Liver (tissue), 9 donors: ENCODE measurements around the gene TTYH3. TPM values are rescaled to one million over a fixed set of nuclear protein-coding genes. Genes with fewer than 3 reads are reported as not detected.

Experiments used
- DNase-seq: peaks from one replicate; pipeline ENCODE4 v3.0.0-alpha.2; 2017; ENCODE audit warnings: low spot score
- H3K27ac ChIP-seq, 2 donors: one replicate each; pipeline ENCODE4 v1.7.0; 2013; ENCODE audit warnings: inconsistent platforms in 2 of 2, low read length in 2 of 2, control low read depth in 1 of 2, low read depth in 1 of 2, mild to moderate bottlenecking in 1 of 2
- H3K27me3 ChIP-seq, 4 donors: one replicate each; pipeline versions ENCODE4 v1.6.1 to v1.7.0; 2013; ENCODE audit warnings: low read length in 3 of 4, inconsistent platforms in 1 of 4, mild to moderate bottlenecking in 1 of 4, moderate library complexity in 1 of 4; ENCODE audit not compliant: control insufficient read depth in 4 of 4, insufficient read depth in 4 of 4
- H3K36me3 ChIP-seq, 4 donors: one replicate each; pipeline versions ENCODE4 v1.6.1 to v1.7.0; 2013; ENCODE audit warnings: low read length in 3 of 4, mild to moderate bottlenecking in 3 of 4, low read depth in 1 of 4, moderate library complexity in 1 of 4; ENCODE audit not compliant: control insufficient read depth in 4 of 4, insufficient read depth in 3 of 4
- H3K4me1 ChIP-seq, 4 donors: one replicate each; pipeline versions ENCODE4 v1.6.1 to v1.7.0; 2013; ENCODE audit warnings: low read length in 3 of 4, mild to moderate bottlenecking in 3 of 4, moderate library complexity in 1 of 4; ENCODE audit not compliant: control insufficient read depth in 4 of 4, insufficient read depth in 4 of 4
- H3K4me3 ChIP-seq, 3 donors: one replicate each; pipeline versions ENCODE4 v1.6.1 to v1.7.0; 2013; ENCODE audit warnings: low read length in 3 of 3, control low read depth in 1 of 3, low read depth in 1 of 3, mild to moderate bottlenecking in 1 of 3
- H3K9ac ChIP-seq, 2 donors: one replicate each; pipeline ENCODE4 v1.7.0; 2013; ENCODE audit warnings: low read length in 2 of 2, mild to moderate bottlenecking in 2 of 2, moderate library complexity in 2 of 2, control low read depth in 1 of 2, low read depth in 1 of 2
- H3K9me3 ChIP-seq, 4 donors: one replicate each; pipeline versions ENCODE4 v1.6.1 to v1.7.0; 2013; ENCODE audit warnings: low read length in 3 of 4; ENCODE audit not compliant: control insufficient read depth in 4 of 4
- CTCF ChIP-seq: fragments of 150-350 bp; IDR thresholded peaks from 2 replicates; pipeline ENCODE4 v1.5.1; 2017; ENCODE audit warnings: improper control_type of control experiment, low read depth, low read length; ENCODE audit not compliant: missing input control
- EGR1 ChIP-seq, 2 donors: IDR thresholded peaks; 2 replicates each; pipeline ENCODE4 v1.6.1; 2016 to 2018; ENCODE audit warnings: antibody characterized with exemption in 2 of 2, low read depth in 2 of 2
- FOXA1 ChIP-seq: IDR thresholded peaks from 2 replicates; pipeline ENCODE4 v1.6.1; 2016; ENCODE audit warnings: antibody characterized with exemption
- FOXA2 ChIP-seq: IDR thresholded peaks from 2 replicates; pipeline ENCODE4 v1.6.1; 2016; ENCODE audit warnings: antibody characterized with exemption
- GABPA ChIP-seq, 2 donors: IDR thresholded peaks in 1 of 2; conservative IDR thresholded peaks in 1 of 2; 2 replicates each; pipeline ENCODE4 v1.6.1; 2016; ENCODE audit warnings: antibody characterized with exemption in 2 of 2, mild to moderate bottlenecking in 1 of 2, moderate library complexity in 1 of 2
- HNF4A ChIP-seq, 2 donors: conservative IDR thresholded peaks; 2 replicates each; pipeline ENCODE4 v1.6.1; 2016; ENCODE audit warnings: antibody characterized with exemption in 2 of 2, mild to moderate bottlenecking in 2 of 2
- HNF4G ChIP-seq: IDR thresholded peaks from 2 replicates; pipeline ENCODE4 v1.6.1; 2016; ENCODE audit warnings: antibody characterized with exemption
- JUND ChIP-seq, 2 donors: IDR thresholded peaks; 2 replicates each; pipeline ENCODE4 v1.6.1; 2016; ENCODE audit warnings: antibody characterized with exemption in 2 of 2
- MAX ChIP-seq: IDR thresholded peaks from 2 replicates; pipeline ENCODE4 v1.6.1; 2016; ENCODE audit warnings: antibody characterized with exemption
- NR2F2 ChIP-seq: IDR thresholded peaks from 2 replicates; pipeline ENCODE4 v1.6.1; 2016; ENCODE audit warnings: antibody characterized with exemption
- RAD21 ChIP-seq, 2 donors: IDR thresholded peaks; 2 replicates each; pipeline ENCODE4 v1.6.1; 2016; ENCODE audit warnings: antibody characterized with exemption in 2 of 2, mild to moderate bottlenecking in 2 of 2
- RXRA ChIP-seq, 2 donors: IDR thresholded peaks; 2 replicates each; pipeline ENCODE4 v1.6.1; 2017 to 2018; ENCODE audit warnings: antibody characterized with exemption in 2 of 2, mild to moderate bottlenecking in 1 of 2
- TAF1 ChIP-seq: conservative IDR thresholded peaks from 2 replicates; pipeline ENCODE4 v1.6.1; 2016; ENCODE audit warnings: antibody characterized with exemption, mild to moderate bottlenecking
- ZBTB33 ChIP-seq: IDR thresholded peaks from 2 replicates; pipeline ENCODE4 v1.6.1; 2016; ENCODE audit warnings: antibody characterized with exemption
- WGBS: extraction: QIAGEN DNeasy Blood & Tissue Kit; methylation state at CpG from one replicate; pipeline ENCODE4 v1.1.7; 2013; 5-methylcytosine and 5-hydroxymethylcytosine counted together
- polyA plus RNA-seq, 2 donors: library from polyadenylated mRNA; stranded (reverse) in 1 of 2; unstranded in 1 of 2; fragments of 200-250 nt in 1 of 2; fragments of >200 nt in 1 of 2; fragmentation: Nextera tagmentation in 1 of 2; extraction: Ambion mirVana in 1 of 2; gene quantifications; one replicate each; pipeline versions ENCODE4 v1.2.1 to v1.2.3, GENCODE V29; 2013 to 2015
- total RNA-seq, 2 donors: library from RNA; depleted of rRNA; stranded (reverse); fragments of >200 nt; gene quantifications; one replicate each; pipeline ENCODE4 v1.2.3, GENCODE V29; 2014
- TF ChIP-seq, protein P1 (sequence below): IDR thresholded peaks from 2 replicates; pipeline ENCODE4 v1.6.1; 2016; ENCODE audit warnings: antibody characterized with exemption
- TF ChIP-seq, protein P2 (sequence below): IDR thresholded peaks from 2 replicates; pipeline ENCODE4 v1.6.1; 2016; ENCODE audit warnings: antibody characterized with exemption, mild to moderate bottlenecking
- donor health status: healthy.
- donor health status: healthy.
- donor health status: healthy.
- donor health status: healthy.
- donor health status: healthy.

The TTYH3 gene
- total and polyA plus RNA-seq, 4 donors, result 8.2 to 19.6 (median 17.4) TPM

GRCh38 chr7:2607923-2608904 is 23.6 kb upstream of the TTYH3 start:
- Histone ChIP-seq H3K9me3 (no peaks in the 10 kb centered on the region), H3K4me3 (no peak overlapping the region), H3K36me3 (no peaks in the 10 kb centered on the region), H3K27me3 (no peaks in the 10 kb centered on the region), H3K27ac (no peak overlapping the region), H3K9ac (no peak overlapping the region), H3K4me1 (no peaks in the 10 kb centered on the region)
- DNase-seq, result no peak
- WGBS, result 85% methylated on average over 37 of the region's 37 CpGs
- TF ChIP-seq MAX, result no peak
- no peak for TF ChIP-seq RXRA (IDR thresholded peaks at IDR 0.05)
- no peak for TF ChIP-seq RAD21 (IDR thresholded peaks at IDR 0.05)
- no peak for TF ChIP-seq CTCF
- TF ChIP-seq TAF1, result no peak
- TF ChIP-seq JUND (IDR thresholded peaks at IDR 0.05), result no peak
- TF ChIP-seq FOXA2, result no peak
- no peak for TF ChIP-seq GABPA (IDR thresholded peaks at IDR 0.05 in 1 of 2, conservative IDR thresholded peaks at IDR 0.05 in 1 of 2)
- TF ChIP-seq NR2F2, result no peak
- TF ChIP-seq, protein P1, sequence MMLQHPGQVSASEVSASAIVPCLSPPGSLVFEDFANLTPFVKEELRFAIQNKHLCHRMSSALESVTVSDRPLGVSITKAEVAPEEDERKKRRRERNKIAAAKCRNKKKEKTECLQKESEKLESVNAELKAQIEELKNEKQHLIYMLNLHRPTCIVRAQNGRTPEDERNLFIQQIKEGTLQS, result no peak
- no peak for TF ChIP-seq EGR1 (IDR thresholded peaks at IDR 0.05; ENCODE audit: low read depth in 2 of 2)
- TF ChIP-seq HNF4G, result no peak
- no peak for TF ChIP-seq FOXA1
- TF ChIP-seq ZBTB33, result no peak
- TF ChIP-seq, protein P2, sequence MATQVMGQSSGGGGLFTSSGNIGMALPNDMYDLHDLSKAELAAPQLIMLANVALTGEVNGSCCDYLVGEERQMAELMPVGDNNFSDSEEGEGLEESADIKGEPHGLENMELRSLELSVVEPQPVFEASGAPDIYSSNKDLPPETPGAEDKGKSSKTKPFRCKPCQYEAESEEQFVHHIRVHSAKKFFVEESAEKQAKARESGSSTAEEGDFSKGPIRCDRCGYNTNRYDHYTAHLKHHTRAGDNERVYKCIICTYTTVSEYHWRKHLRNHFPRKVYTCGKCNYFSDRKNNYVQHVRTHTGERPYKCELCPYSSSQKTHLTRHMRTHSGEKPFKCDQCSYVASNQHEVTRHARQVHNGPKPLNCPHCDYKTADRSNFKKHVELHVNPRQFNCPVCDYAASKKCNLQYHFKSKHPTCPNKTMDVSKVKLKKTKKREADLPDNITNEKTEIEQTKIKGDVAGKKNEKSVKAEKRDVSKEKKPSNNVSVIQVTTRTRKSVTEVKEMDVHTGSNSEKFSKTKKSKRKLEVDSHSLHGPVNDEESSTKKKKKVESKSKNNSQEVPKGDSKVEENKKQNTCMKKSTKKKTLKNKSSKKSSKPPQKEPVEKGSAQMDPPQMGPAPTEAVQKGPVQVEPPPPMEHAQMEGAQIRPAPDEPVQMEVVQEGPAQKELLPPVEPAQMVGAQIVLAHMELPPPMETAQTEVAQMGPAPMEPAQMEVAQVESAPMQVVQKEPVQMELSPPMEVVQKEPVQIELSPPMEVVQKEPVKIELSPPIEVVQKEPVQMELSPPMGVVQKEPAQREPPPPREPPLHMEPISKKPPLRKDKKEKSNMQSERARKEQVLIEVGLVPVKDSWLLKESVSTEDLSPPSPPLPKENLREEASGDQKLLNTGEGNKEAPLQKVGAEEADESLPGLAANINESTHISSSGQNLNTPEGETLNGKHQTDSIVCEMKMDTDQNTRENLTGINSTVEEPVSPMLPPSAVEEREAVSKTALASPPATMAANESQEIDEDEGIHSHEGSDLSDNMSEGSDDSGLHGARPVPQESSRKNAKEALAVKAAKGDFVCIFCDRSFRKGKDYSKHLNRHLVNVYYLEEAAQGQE, result no peak
- no peak for TF ChIP-seq HNF4A (conservative IDR thresholded peaks at IDR 0.05)
